HG03039 (cell line): ENCODE results near the gene NAALADL2.
"Not testable (repeated sequence)": the region's sequence is repeated elsewhere in the genome, so short reads cannot be mapped to it uniquely, and the experiment has no call there.

Experiments used
- ATAC-seq: cut with Tn5 transposase; IDR thresholded peaks from one replicate; pipeline ENCODE4 v1.9.1; 2021; ENCODE audit warnings: mild to moderate bottlenecking, moderate library complexity; ENCODE audit not compliant: unreplicated experiment

Gene NAALADL2

DNA sequence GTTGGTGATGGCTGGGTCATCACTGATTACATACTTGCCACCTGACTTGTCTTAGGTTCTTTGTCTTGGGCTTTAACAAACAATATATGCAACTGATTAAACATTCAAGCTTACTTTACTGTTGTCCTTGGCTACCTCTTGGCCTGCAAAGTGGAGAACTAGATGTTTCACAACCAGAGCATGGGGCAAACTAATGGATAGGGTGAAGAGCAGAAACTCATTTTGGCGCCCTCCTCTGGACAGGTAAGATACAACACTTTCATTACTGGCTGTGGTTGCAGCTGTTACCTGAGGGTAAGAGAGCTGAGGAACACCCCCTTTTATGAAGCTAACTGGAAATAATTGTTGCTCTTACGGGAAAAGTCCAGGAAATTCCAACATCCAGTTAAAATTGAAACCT, 262.1 kb downstream of the NAALADL2 start:
- no peak for ATAC-seq

DNA sequence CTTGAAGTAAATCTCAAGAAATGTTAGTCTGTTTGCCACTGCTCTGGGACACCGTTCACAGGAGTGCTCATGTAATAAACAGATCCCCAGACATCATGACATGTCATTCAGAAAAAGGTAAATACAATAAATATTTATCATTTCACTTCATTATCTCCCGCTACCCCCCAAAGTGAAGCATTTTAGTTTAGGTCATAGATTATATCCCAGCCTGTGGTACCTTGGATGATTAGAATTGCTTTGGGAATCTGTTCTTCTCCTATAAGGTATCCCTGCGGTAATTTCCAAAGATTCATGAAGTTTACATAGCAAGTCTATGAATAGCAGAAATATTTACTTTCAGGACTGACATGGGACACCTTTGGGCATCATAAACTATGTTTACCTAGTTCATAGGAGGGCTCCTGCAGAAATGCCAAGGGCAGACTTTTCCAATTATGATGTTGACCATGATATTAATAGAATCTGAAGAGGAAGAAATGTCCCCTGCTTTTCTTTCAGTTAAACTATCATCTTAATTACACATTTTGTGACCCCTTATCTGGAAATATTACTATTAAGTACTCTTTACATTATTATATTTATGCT, 268.0 kb downstream of the NAALADL2 start:
- ATAC-seq: no peak

DNA sequence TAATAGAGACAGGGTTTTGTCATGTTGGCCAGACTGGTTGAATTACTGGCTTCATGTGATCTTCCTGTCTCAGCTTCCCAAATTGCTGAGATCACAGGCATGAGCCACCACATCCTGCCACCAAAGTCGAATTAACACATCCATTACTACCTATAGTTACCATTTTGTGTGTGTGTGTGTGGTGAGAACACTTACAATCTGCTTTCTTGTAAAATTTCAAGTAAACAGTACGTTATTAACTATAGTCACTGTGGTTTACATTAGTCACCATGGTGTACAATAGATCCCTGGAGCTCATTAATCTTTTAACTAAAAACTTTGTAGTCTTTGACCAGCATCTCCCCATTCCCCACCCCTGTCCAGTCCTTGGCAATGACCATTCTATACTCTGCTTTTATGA, 270.0 kb downstream of the NAALADL2 start:
- ATAC-seq: no peak

GRCh38 chr3:175129571-175129970, 270.4 kb downstream of the NAALADL2 start:
- no peak for ATAC-seq

- ATAC-seq: not testable (repeated sequence)
Observed at GRCh38 chr3:175131866-175132265, 272.7 kb downstream of the NAALADL2 start.

GRCh38 chr3:175132706-175133105, 273.6 kb downstream of the NAALADL2 start:
- not testable (repeated sequence) for ATAC-seq

GRCh38 chr3:175144368-175144767, 285.2 kb downstream of the NAALADL2 start:
- no peak for ATAC-seq

DNA sequence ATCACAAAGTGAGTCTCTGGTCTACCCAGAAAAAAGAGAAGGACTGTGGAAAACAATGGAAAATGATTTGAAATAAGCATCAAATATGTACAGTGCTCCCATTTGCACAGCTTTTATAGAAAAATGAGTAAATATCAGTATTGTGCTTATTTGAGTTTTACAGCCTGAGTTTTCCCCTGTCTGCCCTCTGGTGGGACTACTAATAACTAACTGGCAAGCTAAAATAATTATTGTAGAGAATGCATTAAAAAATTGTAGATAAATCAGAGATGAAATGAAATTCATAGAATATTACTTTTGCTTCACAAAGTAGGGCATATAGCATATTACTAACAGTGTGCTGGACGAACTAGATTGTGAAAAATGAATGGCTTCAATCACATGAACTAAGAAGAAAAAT, 287.1 kb downstream of the NAALADL2 start:
- no peak for ATAC-seq

DNA sequence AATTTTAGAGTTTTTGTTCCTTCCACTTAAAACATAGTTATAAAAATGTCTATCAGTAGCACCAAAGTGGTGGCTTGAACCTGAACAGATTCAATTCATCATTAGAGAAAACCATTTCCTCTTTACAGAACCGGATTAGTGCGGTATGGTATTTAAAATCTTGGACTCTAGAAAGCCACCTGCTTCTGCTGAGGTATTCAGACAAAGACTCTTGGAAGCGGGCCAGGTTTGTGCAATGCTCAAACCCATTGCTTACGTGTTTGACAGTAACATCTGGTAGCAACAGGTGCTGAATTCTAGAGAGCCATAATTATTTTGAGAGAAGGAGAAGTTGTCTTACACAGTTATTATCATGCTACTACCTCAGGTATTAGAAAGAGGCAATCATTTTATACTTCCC, 290.5 kb downstream of the NAALADL2 start:
- ATAC-seq: peak; percentile 64

DNA sequence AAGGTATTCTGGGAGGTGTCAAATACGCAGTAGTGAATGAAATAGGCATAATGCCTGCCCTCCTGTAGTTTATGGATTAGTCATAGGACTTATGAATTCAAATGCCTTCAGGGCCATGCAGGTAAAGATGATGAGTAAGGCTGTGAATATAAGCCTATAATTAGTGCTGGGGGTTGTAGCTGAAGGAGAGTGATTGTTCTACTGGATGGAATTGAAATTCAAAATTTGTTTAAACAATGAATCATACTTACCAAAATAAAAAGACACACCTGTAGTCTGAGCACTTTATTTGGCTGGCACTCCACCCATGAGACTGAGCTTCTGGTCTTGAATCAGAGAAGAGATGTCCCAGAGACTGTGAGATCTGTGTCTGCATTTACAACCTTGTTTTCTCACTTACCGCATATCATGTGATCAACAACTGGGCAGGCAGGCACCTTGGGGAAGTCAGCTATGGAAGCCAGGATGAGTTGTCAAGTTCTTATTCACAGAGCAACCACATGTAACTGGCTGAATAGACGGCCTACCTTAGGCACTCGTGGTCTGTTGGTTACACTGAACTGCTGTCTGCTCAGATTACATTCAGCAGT, 291.8 kb downstream of the NAALADL2 start:
- ATAC-seq: no peak

GRCh38 chr3:175153595-175153994, 294.5 kb downstream of the NAALADL2 start:
- ATAC-seq: no peak

DNA sequence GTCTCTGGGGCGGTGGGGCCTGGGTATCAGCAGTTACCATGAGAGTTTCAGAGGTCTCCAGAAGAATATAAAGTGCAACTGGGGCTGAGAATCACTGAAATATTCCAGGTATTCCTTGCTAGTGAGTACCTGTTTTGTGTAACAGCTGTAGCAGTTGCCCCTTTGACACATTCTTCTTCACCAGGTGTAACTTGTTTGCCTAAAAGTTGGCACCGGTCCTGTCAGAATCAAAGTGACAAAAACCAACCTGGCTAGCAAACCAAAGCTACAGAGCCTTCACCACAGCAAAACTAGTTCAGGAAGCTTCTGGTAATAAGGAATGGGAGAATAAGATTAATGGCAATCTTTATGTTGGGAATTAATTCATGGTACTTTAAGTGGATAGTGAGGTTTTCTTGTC, 296.0 kb downstream of the NAALADL2 start:
- no peak for ATAC-seq

DNA sequence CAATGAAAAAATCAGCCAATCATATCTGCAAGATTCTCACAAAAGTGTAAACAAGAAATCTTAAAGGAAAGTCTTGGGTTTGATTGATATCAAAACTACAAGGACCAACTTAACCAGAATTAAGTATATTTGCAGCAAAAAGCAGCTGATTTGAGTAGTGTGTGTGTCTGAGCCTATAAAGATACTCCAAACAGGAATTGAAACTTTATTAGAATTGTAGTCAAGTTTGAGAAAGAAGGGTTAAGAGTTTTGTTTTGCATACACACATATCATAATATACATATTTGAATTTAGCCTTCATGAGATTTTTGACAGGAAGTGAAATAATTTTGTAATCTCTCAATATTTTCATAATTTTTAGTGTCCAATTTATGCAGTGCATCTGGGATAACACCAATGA, 300.1 kb downstream of the NAALADL2 start:
- ATAC-seq: no peak

- ATAC-seq: no peak
Observed at GRCh38 chr3:175161291-175161690, 302.2 kb downstream of the NAALADL2 start.

DNA sequence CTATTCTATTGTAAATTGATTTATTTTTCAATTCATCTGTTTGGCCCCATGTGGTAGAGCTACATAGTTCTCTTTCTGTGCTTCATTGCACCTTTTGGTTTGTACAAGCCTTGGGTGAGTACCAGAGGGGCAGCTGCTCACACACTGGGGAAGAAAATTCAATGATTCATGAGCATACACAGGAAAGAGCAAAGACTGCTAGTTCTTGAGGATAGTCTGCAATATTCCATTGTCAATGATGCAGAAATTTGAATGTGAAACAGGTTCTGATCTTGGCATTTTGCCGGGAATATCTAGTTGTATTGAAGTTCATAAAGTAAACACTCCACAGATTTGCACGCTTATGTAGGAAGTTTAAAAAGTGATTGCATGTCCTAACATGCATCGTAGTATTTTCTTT, 304.6 kb downstream of the NAALADL2 start:
- ATAC-seq: no peak

GRCh38 chr3:175173117-175173516, 314.0 kb downstream of the NAALADL2 start:
- ATAC-seq: not testable (repeated sequence)

DNA sequence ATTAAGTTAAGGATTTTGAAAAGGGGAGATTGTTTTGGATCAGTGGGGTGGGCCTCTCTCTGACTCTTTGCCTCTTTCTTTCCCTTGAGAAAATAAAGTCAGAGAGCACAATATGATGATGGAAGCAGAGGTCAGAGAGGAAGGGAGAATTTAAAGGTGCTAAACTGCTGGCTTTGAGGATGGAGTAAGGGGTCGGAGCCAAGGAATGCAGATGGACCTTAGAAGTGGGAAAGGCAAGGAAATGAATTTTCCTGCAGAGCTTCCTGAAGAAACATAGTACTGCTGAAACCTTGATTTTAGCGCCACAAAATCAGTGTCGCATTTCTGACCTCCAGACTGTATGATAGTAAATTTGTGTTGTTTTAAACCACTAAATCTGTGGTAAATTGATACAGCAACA, 317.4 kb downstream of the NAALADL2 start:
- no peak for ATAC-seq

- no peak for ATAC-seq
Observed at GRCh38 chr3:175179055-175179454, 319.9 kb downstream of the NAALADL2 start.

- ATAC-seq: no peak
Observed at GRCh38 chr3:175184392-175184791, 325.3 kb downstream of the NAALADL2 start.

DNA sequence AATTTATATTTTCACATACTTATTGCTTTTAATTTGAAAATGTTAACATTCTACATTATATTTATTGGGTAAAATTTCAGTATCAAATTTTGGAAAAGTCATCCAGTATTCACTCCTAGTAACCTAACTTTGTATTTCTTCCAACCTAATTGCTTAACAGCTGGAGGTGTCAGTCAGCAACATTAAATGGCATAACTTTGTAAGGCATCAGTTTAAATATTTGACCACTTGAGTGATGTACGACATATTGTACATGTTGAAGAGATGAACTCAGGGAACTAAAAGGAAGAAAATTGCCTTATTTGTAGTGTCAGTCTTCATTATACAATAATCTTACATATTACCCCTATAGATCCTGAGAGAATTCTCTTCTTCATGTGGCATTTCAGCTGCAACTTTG, 326.8 kb downstream of the NAALADL2 start:
- ATAC-seq: no peak

GRCh38 chr3:175186511-175186910, 327.4 kb downstream of the NAALADL2 start:
- no peak for ATAC-seq

DNA sequence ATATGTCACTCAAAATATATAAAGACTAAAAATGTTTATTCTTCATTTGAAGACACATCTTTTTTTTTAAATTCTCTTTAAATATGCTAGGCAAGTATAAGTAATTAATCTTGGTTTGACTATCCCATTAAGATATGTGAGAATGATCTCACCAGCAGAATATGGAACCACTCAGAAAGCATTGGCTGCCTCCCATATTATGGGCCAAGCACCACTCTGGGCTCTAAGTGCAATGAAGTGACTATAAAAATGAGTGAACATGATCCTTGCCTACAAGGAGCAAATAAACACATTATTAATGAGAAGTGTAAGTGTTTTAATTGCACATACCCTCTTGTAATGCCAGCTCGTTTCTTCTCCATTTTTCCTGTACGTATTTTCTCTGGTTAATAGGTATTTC, 328.5 kb downstream of the NAALADL2 start:
- ATAC-seq: no peak

DNA sequence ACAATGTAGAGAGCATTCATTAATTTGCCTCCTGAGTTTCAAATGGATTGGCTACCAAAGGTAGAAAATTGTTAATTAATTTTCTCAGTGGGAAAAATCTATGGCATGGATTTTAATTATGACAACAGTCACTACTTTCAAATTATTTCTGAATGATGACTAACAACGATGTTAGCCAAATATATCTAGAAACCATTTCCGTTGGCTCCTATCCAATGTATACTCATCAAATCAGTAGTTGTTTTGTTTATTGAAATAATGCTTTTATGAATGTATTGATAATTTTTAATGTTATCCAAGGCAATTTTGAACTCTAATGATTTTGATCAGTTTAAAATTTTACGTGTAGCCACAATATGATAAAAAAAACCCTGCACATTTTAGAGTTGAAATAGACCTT, 333.4 kb downstream of the NAALADL2 start:
- no peak for ATAC-seq
